Ramos (cell line): Measurements from ENCODE around the gene PSORS1C1.

Experiments
- in situ Hi-C: fragments of 300-500 bp; cut with MboI; formaldehyde crosslinking; loops from one replicate; pipeline ENCODE4 v1.14.3; 2022; ENCODE audit warnings: low sequenced_read_pairs; ENCODE audit not compliant: unreplicated experiment

PSORS1C1 gene

GRCh38 chr6:31122791-31123706 lies 8.4 kb downstream of the PSORS1C1 start:
- in situ Hi-C loops, result no loop called here

DNA sequence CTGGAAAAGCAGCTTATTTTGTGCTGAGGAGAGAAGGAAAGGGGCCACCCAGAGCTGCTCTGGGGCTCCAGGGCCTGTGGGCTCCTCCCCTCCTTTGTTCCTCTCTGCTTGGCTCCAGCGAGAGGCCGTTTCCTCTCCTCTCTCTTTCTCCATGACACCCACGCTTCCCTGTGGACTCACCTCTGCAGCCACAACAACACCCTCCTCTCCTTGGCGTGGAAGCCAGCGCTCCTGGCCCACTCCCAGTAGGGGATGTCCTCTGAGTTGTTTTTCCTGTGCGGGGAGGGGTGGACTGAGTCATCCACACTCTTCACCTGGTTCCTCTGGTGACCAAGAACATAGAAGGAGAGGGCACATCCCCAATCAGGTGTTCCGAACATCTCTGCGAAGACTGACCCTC lies 10.6 kb downstream of the PSORS1C1 start:
- in situ Hi-C loops, result no loop called here

- in situ Hi-C loops, result no loop called here
Measured at GRCh38 chr6:31125586-31126363, 11.2 kb downstream of the PSORS1C1 start.

- in situ Hi-C loops, result no loop called here
Measured at GRCh38 chr6:31126396-31127175, 12.0 kb downstream of the PSORS1C1 start.

- in situ Hi-C loops, result no loop called here
Measured at GRCh38 chr6:31128093-31128676, 13.6 kb downstream of the PSORS1C1 start.

DNA sequence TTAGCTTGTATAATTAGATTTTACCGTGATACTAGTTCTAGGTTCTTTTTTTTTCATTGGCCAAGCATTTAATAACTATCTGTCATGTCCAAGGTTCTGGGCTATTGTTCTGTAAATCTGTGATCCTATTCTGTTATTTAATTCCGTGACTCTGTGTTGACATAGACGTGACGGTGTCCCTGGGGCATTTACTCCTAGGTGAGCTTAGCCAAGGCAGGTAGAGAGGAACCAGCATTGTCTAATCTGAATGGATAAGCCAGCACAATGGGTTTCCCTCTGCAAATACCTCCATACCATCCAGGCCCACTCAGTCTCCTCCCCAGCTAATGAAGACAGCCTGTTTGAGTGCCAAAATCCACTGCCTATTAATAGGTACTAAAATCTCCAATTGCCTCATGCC lies 14.5 kb downstream of the PSORS1C1 start:
- in situ Hi-C loops, result no loop called here

GRCh38 chr6:31130751-31131150 lies 16.2 kb downstream of the PSORS1C1 start:
- in situ Hi-C loops, result no loop called here

- in situ Hi-C loops, result no loop called here
Measured at GRCh38 chr6:31131595-31131994, 17.0 kb downstream of the PSORS1C1 start.

DNA sequence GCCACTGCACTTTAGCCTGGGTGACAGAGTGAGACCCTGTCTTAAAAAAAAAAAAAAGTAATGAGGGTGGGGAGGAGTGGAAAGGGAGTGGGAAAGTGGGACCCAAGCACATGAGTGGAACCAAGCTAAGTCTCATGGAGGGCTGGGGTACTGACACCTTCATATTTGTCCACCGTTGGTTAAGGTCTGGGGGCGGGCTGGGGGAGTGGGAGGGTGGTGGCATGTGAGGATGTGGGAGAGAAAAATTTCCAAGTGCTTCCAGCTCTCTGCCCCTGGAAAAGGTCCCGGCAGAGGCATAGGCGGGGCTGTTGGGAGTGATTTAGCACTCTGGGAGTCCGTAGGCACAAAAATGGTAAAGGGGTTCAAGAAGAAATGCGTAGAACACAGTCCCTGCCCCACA lies 18.2 kb downstream of the PSORS1C1 start:
- in situ Hi-C loops, result no loop called here

DNA sequence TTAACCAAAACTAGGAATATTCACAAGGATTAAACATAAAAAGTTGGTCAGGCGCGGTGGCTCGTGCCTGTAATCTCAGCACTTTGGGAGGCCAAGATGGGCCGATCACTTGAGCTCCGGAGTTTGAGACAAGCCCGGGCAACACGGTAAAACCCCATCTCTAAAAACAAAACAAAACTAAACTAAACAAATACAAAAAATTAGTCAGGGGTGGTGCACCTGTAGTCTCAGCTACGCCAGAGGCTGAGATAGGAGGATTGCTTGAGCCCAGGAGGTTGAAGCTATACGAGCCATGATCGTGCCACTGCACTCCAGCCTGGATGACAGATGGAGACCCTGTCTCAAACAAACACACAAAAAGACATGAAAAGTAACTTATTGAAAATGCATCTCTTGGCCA lies 21.1 kb downstream of the PSORS1C1 start:
- in situ Hi-C loops, result loop anchor here (5.0 kb wide), 2 partner anchors 57 to 232 kb away; no protein-coding TSS in a partner anchor

DNA sequence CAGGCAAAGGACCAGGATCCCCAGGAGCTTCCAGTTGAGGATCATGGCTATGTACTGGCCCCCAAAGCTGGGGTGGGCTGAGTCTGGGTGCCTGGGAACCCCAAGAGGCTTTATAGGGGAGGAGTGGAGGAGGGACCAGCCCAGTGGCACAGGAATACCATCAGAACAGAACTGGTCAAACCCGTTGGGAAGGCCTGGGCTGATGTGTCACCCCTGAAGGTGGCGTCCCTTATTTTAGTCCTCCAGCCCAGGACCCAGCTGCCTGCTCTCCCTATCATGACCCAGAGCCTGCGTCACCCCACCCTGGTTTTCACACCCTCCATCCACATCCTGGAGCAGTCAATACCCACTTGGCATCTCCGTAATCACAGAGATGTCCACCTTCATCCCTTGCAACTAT lies 24.4 kb downstream of the PSORS1C1 start, which contains the start of gene PSORS1C2:
Gene PSORS1C2 (minus strand): TSS at position 85 of the 400 bp plus-strand sequence. CDS start 40 bp downstream, at position 45.
- in situ Hi-C loops, result loop anchor here (5.0 kb wide), 2 partner anchors 53 to 228 kb away; no protein-coding TSS in a partner anchor

GRCh38 chr6:31139599-31139998 lies 25.0 kb downstream of the PSORS1C1 start:
- in situ Hi-C loops, result loop anchor here (5.0 kb wide), 2 partner anchors 53 to 228 kb away; no protein-coding TSS in a partner anchor

DNA sequence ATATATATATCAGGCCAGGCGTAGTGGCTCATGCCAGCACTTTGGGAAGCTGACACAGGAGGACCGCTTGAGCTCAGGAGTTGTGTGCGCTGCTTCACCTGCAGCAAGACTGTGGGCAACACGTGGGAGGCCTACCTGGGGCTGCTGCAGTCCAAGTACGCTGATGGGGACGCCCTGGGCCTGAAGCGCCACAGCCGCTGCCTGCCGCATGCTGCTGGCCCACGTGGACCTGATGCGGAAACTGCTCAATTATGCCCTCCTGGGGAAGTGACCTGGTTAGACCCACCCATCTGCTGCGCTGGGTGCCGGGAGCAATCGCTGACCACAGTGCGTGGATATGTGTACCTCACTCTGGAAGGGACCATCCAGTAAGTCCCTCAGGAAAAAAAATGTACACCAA lies 26.0 kb downstream of the PSORS1C1 start:
- in situ Hi-C loops, result no loop called here

DNA sequence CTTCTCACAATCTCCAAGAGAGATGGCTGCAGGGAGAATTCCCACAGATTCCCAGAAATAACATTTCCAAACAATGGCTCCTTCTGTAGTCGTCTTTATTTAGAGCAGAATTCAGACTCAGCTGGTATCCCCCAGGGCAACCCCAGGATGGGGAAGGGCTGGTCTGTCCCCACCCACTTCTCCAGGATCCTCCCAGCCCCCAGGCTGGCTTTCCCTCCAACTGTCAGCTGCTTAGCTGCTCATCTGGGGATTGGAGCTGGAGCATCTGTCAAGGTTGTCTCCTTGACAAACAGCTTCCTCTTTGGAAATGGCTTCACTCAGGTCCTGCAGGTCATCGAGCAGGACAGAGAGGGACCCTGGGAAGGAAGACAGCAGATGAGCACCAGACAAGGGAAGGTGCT lies 27.8 kb downstream of the PSORS1C1 start:
- in situ Hi-C loops, result no loop called here

- in situ Hi-C loops, result no loop called here
Measured at GRCh38 chr6:31143148-31143547, 28.5 kb downstream of the PSORS1C1 start.

DNA sequence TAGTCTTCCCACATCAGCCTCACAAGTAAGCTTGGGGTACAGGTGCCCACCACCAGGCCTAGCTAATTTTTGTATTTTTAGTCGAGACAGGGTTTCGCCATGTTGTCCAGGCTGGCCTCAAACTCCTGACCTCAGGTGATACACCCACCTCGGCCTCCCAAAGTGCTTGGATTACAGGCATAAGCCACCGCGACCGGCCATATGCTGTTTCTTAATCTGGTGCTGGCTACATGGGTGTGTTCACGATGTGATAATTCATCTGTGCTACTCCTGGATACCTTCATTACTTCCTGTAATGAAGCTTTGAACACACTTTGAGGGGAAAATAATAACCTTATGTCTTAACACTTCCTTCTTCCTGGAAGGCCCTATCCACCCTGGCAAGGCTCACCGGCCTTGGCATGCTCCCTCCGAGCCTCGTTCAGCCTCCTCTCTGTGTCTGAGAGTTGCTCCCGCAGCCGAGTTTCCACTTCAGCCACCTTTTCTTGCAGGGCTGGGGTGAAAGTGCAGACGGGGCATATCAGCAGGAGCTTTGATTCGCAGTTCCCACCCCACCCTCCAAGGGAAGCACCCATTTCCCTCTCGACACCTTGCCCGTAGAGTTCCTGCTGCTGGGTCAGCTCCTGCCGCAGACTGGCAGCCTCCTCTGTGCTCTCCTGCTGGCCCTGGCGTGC lies 29.8 kb downstream of the PSORS1C1 start:
- in situ Hi-C loops, result no loop called here

DNA sequence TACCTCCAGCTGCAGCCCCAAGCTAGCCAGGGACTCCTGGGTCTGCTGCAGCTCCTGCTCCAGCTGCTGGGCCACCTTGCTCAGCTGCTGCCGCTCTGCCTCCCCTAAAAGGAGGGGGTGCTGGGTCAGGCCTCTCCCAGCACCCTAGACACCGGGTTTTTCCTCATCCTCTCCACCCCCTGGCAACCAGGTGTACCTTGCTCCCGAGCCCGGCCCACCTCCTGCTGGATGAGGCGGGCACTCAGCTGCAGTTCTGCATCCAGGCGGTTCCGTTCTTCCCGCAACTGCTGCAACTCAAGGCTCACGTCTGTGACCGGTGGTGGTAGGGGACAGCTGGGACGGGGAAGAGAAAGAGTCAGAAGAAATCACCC lies 30.4 kb downstream of the PSORS1C1 start:
- in situ Hi-C loops, result no loop called here

GRCh38 chr6:31145386-31145785 lies 30.8 kb downstream of the PSORS1C1 start:
- in situ Hi-C loops, result no loop called here

DNA sequence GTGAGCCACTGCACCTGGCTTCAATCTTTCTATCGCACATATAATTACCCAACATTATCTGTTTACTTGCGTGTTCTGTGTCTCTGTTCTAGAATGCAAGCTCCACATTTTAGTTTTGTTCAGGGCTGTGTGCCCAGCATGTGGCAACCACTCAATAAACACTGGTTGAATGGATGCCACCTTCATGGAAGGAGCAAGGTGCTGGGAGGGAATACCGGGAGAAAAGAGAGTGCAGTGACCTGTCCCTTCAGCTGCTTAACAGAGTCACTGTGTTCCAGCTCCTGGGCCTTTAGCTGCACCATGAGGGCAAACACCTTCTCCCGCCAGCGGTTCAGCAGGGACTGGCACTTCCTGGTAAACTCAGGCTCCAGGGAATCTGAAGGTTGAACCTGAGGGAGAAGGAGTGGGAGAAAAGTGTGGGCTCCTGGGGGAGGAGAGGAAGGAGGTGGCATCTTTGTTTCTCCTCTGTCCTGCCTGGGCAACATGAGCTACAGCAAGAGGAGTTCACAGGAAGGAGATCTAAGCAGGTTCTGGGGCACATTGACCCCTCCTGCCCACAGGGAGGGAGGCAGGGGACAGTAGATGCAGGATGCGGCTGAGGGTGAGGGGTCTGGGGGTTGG lies 35.3 kb downstream of the PSORS1C1 start:
- in situ Hi-C loops, result no loop called here
